MCF 10A (cell line): ENCODE measurements around the gene MMRN1. TPM values are rescaled to one million over a fixed set of nuclear protein-coding genes. Genes with fewer than 3 reads are reported as not detected.

ENCODE experiments used
- BruUV-seq: library from RNA; stranded (reverse); fragments of 400-500 nt; replicated peaks from 2 replicates; lab custom pipeline; 2021; lab: Mats Ljungman, UMichigan
- CTCF ChIA-PET: fragments of 300-600 bp; sonication (Branson Sonifier 250); formaldehyde crosslinking; extraction: SDS; loops from one replicate; lab custom pipeline; 2021; ENCODE audit warnings: antibody characterized with exemption, inconsistent platforms; lab: Yijun Ruan, JAX
- POLR2A ChIA-PET: fragments of 300-600, 350-650 bp; sonication (Branson Sonifier 250); formaldehyde crosslinking; extraction: SDS; loops from one replicate; lab custom pipeline; 2020; ENCODE audit warnings: antibody characterized with exemption, inconsistent platforms; lab: Yijun Ruan, JAX
- DNase-seq: peaks from one replicate; pipeline ENCODE4 v3.0.0-alpha.2; 2018; ENCODE audit not compliant: unreplicated experiment
- H3K27ac Mint-ChIP-seq: one replicate; pipeline ENCODE4 v1.8.0; 2022; ENCODE audit warnings: mild to moderate bottlenecking, low read depth, mixed read lengths; ENCODE audit not compliant: unreplicated experiment
- H3K27me3 Mint-ChIP-seq: one replicate; pipeline ENCODE4 v1.8.0; 2022; ENCODE audit warnings: mixed read lengths; ENCODE audit not compliant: insufficient read depth, unreplicated experiment
- H3K36me3 Mint-ChIP-seq: one replicate; pipeline ENCODE4 v1.8.0; 2022; ENCODE audit warnings: mild to moderate bottlenecking, moderate library complexity, mixed read lengths; ENCODE audit not compliant: insufficient read depth, unreplicated experiment
- H3K4me1 Mint-ChIP-seq: one replicate; pipeline ENCODE4 v1.8.0; 2022; ENCODE audit warnings: mixed read lengths; ENCODE audit not compliant: insufficient read depth, unreplicated experiment
- H3K4me3 Mint-ChIP-seq: one replicate; pipeline ENCODE4 v1.8.0; 2022; ENCODE audit warnings: mild to moderate bottlenecking, moderate library complexity, mixed read lengths; ENCODE audit not compliant: unreplicated experiment
- H3K9me3 Mint-ChIP-seq: one replicate; pipeline ENCODE4 v1.8.0; 2022; ENCODE audit warnings: mixed read lengths; ENCODE audit not compliant: unreplicated experiment
- intact Hi-C: fragments of 100-400 bp; cut with micrococcal nuclease; formaldehyde crosslinking; loops from 2 replicates; pipeline ENCODE4 v1.14.1; 2022
- total RNA-seq: library from RNA; stranded (reverse); gene quantifications from 2 replicates; pipeline ENCODE4 v1.2.3, GENCODE V29; 2022
- TF ChIP-seq, protein P1 (sequence below): fragments of 200-600 bp; IDR thresholded peaks from one replicate; pipeline ENCODE4 v1.8.0; 2022; ENCODE audit warnings: antibody characterized with exemption, mild to moderate bottlenecking; ENCODE audit not compliant: unreplicated experiment

Gene MMRN1
- total RNA-seq, 1 experiment from 2014 or later = not detected

DNA sequence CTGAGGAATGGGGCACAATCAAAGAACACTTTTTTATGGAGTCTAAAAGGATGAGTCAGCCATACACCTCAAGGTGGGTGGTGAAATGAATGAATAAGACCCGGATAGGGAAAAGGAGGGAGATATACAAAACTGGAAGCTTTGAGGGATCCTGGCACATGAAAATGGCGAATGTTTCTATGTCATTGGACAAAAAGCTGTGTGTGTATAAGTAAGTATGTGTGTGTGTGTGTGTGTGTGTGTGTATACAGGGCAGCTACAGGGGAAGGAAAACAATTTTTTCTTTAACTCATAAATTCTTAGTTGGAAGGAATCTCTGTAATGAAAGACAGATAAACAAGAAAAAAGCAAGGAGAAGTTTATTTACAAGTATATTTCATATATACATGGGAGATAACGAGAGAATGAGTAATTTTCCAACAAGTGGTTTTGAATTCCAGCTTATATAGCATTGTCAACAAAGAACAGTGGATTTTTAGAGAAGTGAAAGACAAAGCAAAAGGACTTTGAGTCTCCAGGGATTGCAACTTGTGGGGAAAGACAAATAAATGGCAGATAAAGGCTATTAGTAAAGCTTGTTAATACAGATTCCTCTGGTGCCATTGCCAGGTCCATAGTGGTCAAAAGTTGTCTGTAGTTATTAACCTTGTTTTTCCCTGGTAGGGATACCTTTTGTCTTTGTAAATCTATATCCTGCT lies 99.7 kb downstream of the MMRN1 start:
- peak overlapping the region; percentile 11 for H3K27ac Mint-ChIP-seq
- POLR2A ChIA-PET = no interaction called here
- H3K27me3 Mint-ChIP-seq = no peaks in the 10 kb centered on the region
- TF ChIP-seq, protein P1, sequence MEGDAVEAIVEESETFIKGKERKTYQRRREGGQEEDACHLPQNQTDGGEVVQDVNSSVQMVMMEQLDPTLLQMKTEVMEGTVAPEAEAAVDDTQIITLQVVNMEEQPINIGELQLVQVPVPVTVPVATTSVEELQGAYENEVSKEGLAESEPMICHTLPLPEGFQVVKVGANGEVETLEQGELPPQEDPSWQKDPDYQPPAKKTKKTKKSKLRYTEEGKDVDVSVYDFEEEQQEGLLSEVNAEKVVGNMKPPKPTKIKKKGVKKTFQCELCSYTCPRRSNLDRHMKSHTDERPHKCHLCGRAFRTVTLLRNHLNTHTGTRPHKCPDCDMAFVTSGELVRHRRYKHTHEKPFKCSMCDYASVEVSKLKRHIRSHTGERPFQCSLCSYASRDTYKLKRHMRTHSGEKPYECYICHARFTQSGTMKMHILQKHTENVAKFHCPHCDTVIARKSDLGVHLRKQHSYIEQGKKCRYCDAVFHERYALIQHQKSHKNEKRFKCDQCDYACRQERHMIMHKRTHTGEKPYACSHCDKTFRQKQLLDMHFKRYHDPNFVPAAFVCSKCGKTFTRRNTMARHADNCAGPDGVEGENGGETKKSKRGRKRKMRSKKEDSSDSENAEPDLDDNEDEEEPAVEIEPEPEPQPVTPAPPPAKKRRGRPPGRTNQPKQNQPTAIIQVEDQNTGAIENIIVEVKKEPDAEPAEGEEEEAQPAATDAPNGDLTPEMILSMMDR = no peak
- no peak overlapping the region for H3K4me3 Mint-ChIP-seq
- peaks cover 5% of the 10 kb centered on the region for H3K4me1 Mint-ChIP-seq
- CTCF ChIA-PET = interaction anchor here (0.5 to 0.8 kb wide), 2 partner anchors 9 to 873 kb away, joined by 3 read pairs; no protein-coding TSS in a partner anchor
- no peaks in the 10 kb centered on the region for H3K36me3 Mint-ChIP-seq
- DNase-seq = no peak
- H3K9me3 Mint-ChIP-seq = no peaks in the 10 kb centered on the region
- intact Hi-C loops = no loop called here
- no TSS peak for BruUV-seq

- CTCF ChIA-PET = no interaction called here
- no TSS peak for BruUV-seq
- Mint-ChIP-seq H3K9me3 (no peaks in the 10 kb centered on the region), H3K4me3 (no peak overlapping the region), H3K36me3 (no peaks in the 10 kb centered on the region), H3K27ac (no peak overlapping the region), H3K4me1 (peaks cover 5% of the 10 kb centered on the region), H3K27me3 (no peaks in the 10 kb centered on the region)
- TF ChIP-seq, protein P1 = no peak
- intact Hi-C loops = no loop called here
- no peak for DNase-seq
- POLR2A ChIA-PET = no interaction called here
Observed at GRCh38 chr4:89995006-89995405, 100.4 kb downstream of the MMRN1 start.

- H3K27me3 Mint-ChIP-seq = no peaks in the 10 kb centered on the region
- BruUV-seq = no TSS peak
- POLR2A ChIA-PET = no interaction called here
- DNase-seq = no peak
- TF ChIP-seq, protein P1 = no peak
- intact Hi-C loops = no loop called here
- no peak overlapping the region for H3K4me3 Mint-ChIP-seq
- no peaks in the 10 kb centered on the region for H3K9me3 Mint-ChIP-seq
- CTCF ChIA-PET = interaction anchor here (0.6 kb wide), 1 partner anchor 288 kb away, joined by 3 read pairs; no protein-coding TSS in a partner anchor
- no peak overlapping the region for H3K27ac Mint-ChIP-seq
- H3K36me3 Mint-ChIP-seq = no peaks in the 10 kb centered on the region
- peaks cover 5% of the 10 kb centered on the region for H3K4me1 Mint-ChIP-seq
Observed at GRCh38 chr4:89995814-89996213, 101.2 kb downstream of the MMRN1 start.

- no peaks in the 10 kb centered on the region for H3K27me3 Mint-ChIP-seq
- H3K9me3 Mint-ChIP-seq = no peaks in the 10 kb centered on the region
- H3K27ac Mint-ChIP-seq = no peak overlapping the region
- TF ChIP-seq, protein P1 = no peak
- no peaks in the 10 kb centered on the region for H3K36me3 Mint-ChIP-seq
- intact Hi-C loops = no loop called here
- H3K4me1 Mint-ChIP-seq = peaks cover 5% of the 10 kb centered on the region
- no TSS peak for BruUV-seq
- ChIA-PET CTCF (interaction anchor here (0.6 kb wide), 1 partner anchor 47 kb away, joined by 3 read pairs; no protein-coding TSS in a partner anchor), POLR2A (interaction anchor here (0.7 kb wide), 1 partner anchor 200 kb away, joined by 3 read pairs; no protein-coding TSS in a partner anchor)
- no peak for DNase-seq
- H3K4me3 Mint-ChIP-seq = no peak overlapping the region
Observed at GRCh38 chr4:89997171-89997704, 102.6 kb downstream of the MMRN1 start.
